Epithelial cell of proximal tubule (primary cell): Measurements from ENCODE around the gene EGFLAM. TPM values are rescaled to one million over a fixed set of nuclear protein-coding genes. Genes with fewer than 3 reads are reported as not detected.

Source experiments
- DNase-seq: peaks from one replicate; pipeline ENCODE4 v3.0.0-alpha.2; 2011; ENCODE audit warnings: low read depth
- H3K4me3 ChIP-seq: 2 replicates; pipeline ENCODE4 v1.5.1; 2011; ENCODE audit warnings: low read depth, mild to moderate bottlenecking, low read length
- total RNA-seq: library from RNA; depleted of rRNA; stranded (reverse); fragments of >200 nt; gene quantifications from 2 replicates; pipeline ENCODE4 v1.2.3, GENCODE V29; 2015
- TF ChIP-seq, protein P1 (sequence below): conservative IDR thresholded peaks from 2 replicates; pipeline ENCODE4 v1.5.1; 2012; ENCODE audit warnings: low read depth, mild to moderate bottlenecking, low read length

Gene EGFLAM
- total RNA-seq, 1 donor from 2014 or later, result 0.17 TPM

DNA sequence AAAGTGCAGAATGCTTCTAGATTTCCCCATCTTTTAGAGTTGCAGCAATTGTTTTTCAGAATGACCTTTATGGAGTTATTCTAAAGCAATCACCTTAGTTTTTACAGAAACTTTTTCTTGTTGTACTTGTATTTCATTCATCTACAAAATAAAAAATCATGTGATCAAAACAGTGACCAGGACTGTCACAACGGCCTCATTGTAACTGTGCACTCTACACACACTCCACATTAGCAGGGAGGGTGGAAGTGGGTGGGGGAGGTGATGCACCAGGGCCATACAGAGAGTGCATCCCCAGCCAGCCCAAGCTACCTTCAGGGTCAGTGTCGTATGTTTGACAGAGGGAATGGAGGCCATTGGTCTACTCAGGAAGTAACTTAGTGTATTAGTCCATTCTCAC, 26.9 kb downstream of the EGFLAM start:
- H3K4me3 ChIP-seq, result no peak overlapping the region
- TF ChIP-seq, protein P1, sequence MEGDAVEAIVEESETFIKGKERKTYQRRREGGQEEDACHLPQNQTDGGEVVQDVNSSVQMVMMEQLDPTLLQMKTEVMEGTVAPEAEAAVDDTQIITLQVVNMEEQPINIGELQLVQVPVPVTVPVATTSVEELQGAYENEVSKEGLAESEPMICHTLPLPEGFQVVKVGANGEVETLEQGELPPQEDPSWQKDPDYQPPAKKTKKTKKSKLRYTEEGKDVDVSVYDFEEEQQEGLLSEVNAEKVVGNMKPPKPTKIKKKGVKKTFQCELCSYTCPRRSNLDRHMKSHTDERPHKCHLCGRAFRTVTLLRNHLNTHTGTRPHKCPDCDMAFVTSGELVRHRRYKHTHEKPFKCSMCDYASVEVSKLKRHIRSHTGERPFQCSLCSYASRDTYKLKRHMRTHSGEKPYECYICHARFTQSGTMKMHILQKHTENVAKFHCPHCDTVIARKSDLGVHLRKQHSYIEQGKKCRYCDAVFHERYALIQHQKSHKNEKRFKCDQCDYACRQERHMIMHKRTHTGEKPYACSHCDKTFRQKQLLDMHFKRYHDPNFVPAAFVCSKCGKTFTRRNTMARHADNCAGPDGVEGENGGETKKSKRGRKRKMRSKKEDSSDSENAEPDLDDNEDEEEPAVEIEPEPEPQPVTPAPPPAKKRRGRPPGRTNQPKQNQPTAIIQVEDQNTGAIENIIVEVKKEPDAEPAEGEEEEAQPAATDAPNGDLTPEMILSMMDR, result no peak
- no peak for DNase-seq

GRCh38 chr5:38286002-38286401, 27.6 kb downstream of the EGFLAM start:
- DNase-seq, result no peak

DNA sequence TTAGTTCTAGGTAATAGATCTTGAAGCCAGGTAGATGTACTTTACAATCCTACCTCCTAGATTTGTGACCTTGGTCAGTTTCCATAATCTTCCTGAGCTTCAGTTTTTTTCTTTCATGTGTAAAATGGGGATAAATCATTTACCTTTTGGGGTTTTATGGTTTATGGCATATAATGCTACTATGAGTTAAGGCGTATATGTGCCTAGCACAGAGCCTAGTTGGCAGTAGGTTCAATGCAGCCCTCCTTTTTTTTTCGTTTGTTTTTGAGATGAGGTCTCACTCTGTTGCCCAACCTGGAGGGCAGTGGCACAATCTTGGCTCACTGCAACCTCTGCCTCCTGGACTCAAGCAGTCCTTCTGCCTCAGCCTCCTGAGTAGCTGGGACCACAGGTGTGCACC, 28.8 kb downstream of the EGFLAM start:
- no peak for DNase-seq
- no peak overlapping the region for H3K4me3 ChIP-seq
- TF ChIP-seq, protein P1, result no peak

More at GRCh38 chr5:38286002-38286401, 27.6 kb downstream of the EGFLAM start:
- H3K4me3 ChIP-seq, result no peak overlapping the region
- TF ChIP-seq, protein P1, result no peak

DNA sequence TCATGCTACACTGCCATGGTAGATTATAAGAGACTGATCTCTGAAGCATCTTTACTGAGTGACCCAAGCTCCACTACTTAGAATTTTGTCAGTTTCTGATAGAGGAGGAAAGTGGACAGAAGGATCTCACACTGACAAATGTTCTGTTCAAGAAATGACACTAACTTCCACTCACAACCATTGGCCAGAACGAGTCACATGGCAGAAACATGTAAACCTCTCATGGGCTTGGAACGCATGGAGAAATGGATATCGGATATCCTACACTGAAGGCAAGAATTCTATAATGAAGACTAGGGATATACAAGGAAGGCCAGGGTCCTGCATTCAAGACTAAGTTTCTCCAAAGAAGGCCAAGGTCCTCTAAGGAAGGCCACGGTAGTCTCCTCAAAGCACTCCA, 31.1 kb downstream of the EGFLAM start:
- DNase-seq, result no peak
- TF ChIP-seq, protein P1, result no peak

GRCh38 chr5:38290028-38290653, 31.8 kb downstream of the EGFLAM start:
- TF ChIP-seq, protein P1, result no peak
- no peak for DNase-seq
- H3K4me3 ChIP-seq, result no peak overlapping the region

More for the DNA sequence above, 31.1 kb downstream of the EGFLAM start:
- H3K4me3 ChIP-seq, result no peak overlapping the region

DNA sequence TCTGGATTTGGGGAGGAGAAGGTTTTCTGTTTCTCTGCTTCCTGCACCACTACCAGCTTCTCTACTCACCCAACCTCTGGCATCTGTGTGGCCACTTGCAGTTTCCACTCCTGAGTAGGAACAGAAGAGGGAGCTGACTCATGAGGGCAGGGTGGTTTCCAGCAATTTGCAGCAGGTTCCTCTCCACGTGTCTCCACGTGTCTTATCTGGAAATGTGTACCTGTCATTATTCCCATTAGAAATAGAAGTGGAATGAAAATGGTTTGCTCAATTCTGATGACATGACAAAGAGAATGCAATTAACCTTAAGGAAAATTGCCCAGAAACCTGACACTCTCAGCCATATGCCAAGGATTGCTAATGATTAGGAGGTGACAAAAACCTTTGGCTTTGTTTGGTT, 33.0 kb downstream of the EGFLAM start:
- DNase-seq, result no peak
- no peak overlapping the region for H3K4me3 ChIP-seq
- TF ChIP-seq, protein P1, result no peak

DNA sequence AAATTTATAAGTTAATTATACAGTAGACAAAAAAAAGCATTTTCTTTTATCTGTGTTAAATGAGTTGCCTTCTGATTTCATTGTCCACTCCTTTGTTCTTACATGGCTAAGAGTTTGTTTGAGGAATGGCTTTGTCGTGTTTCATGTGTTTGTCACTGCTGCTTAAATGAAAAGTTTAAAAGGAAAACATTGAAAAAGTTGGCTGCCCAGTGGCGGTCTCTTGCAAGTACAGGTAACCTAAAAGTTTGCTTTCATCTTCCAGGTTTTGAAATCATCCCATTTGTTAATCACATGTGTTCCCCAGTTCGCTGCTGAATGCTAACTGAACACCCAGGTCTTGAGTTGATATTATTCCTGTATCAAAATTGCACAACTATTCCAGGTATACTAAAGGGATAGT, 33.9 kb downstream of the EGFLAM start:
- TF ChIP-seq, protein P1, result no peak
- no peak overlapping the region for H3K4me3 ChIP-seq
- no peak for DNase-seq
